IPS-11a (cell line): Measurements from ENCODE around the gene VIT.

Experiments
- H3K4me3 ChIP-seq: one replicate; pipeline ENCODE4 v1.5.1; 2013; ENCODE audit warnings: low read depth, low read length, control low read depth

VIT gene

DNA sequence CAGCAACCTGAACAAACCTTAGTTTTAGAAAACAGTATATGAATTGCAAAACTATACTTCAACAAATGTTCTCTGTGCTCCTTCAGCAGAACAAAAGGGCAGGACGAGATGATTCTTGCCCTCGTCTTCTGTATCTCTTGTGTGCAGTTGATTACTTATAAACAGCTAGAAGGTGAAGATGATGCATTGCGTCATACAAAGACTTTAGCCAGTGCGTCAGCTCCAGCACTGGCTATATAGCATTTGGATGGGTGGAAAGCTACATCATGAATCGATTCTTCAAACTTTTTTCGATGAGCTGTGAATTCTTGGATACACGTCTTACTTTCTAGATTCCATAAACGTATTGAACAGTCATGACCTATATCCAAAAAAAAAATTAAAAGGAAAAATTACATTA, 152.8 kb downstream of the VIT start:
- H3K4me3 ChIP-seq = no peak overlapping the region

DNA sequence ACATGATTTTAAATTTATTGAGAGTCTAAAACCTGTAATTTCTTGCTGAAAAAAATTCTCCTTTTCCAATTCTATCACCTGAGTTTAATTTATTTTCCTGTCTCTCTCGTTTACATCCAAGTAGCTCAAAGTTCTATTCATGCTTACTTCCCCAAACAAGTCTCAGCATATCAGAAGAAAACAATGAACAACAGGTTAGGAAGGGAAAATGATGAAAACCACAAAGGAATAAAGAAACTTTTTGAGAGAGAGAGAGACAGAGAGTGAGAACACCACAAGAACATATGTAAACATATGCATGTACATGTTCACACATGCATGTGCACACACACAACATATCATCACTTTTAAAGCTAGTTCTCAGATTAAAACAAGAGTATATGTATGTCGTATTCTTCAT, 157.7 kb downstream of the VIT start:
- no peak overlapping the region for H3K4me3 ChIP-seq

DNA sequence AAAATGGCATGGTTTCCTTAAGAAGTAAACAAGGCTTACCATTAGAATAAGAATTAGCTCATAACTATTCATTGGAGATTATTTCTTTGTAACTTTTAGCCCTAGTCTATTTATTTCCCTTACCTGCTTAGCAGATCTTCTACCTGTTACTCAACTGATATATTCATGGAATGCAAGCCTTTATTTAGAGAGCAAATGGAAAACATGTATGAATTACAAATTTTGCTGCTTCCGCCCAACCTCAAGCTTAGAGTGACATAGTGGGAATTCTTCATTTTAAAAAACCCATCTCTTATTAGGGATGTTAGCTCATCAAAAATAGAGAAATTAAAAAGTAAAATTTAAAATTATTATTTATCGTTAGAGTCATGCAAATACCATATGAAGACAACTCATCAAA, 158.9 kb downstream of the VIT start:
- no peak overlapping the region for H3K4me3 ChIP-seq

DNA sequence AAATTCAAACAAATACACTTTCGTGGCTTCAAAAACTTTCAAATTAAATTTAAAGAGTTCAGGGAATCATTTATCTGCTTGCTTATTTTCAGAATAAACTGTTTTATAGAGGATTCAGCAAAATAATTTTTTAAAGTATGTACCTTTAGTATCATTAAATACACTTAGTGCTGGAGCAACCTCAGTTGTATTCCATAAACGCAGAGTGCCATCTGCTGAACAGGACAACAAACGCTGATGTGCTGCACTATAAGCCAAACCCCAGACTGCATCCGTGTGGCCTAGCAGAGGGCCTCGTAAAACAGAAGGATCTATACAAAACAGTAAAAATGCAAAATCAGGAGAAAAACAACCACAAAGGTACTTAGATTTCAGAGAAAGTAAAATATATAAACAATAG, 161.2 kb downstream of the VIT start:
- no peak overlapping the region for H3K4me3 ChIP-seq

DNA sequence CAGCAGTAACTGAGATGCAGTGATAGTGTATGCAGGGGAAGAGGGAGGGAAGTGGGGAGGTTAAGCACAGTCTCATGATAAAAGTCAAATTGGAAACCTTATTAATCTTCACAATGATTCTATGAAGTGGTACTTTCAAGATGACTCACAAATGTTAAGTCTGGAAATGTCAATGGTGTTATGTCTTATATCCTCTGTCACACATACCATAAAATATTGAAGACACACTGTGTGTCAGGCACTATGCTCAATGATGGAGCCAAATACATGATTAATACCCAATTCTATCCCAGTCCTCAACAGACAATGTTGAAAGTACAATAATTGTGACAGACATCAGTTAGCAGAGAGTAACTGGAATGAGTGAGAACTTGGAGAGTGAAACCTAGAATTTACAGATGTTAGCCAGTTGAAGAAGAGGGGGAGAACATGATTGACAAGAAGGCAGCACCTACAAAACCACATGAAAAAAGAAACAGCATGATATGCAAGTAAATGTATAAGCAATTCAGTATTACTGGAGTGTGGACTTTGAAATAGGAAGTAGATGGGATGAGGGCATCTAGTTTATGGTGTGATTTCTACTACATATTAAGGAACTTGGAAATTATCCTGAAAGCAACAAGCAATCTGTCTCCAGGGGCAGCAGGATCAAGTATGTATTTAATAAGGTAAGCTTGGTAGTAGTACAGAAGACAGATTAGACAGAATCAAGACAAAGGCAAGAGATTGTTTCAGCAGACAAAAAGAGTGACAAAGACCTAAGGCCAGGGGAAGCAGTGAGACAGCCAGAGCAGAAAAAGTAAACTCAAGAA, 162.3 kb downstream of the VIT start:
- no peak overlapping the region for H3K4me3 ChIP-seq

DNA sequence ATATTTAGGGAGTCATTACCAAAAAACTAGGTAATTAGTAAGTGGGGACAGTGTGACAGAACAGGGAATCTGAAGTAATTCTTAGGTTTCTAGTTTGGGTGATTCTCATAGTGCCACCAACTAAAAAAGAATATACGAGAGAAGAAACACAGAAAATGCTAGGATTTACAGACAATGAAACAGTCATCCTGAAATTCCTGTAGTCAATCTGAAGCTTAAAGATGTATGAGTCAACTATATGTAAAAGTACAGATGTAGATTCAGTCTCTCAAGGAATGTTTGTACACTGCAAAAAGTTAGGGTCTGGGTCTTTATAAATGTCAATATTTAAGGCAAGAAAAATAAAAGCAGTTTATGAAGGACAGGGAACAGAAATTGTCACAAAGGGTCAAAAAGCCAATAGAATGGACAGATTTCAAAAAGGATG, 162.9 kb downstream of the VIT start:
- H3K4me3 ChIP-seq = no peak overlapping the region

DNA sequence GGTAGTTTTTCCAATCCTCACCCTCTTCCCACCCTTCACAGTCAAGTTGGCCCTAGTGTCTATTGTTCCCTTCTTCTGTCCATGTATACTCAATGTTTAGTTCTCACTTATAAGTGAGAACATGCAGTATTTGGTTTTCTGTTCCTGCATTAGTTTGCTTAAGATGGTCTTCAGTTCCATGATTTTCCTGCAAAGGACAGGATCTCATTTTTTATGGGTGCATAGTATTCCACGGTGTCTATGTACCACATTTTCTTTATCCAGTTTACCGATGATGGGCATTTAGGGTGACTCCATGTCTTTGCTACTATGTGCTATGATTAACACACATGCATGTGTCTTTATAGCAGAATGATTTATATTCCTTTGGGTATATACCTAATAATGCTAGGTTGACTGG, 165.4 kb downstream of the VIT start:
- no peak overlapping the region for H3K4me3 ChIP-seq
